NB4 (cell line): ENCODE measurements around the gene IGF1R.

ENCODE experiments used
- DNase-seq: peaks from one replicate; pipeline ENCODE4 v3.0.0; 2010; ENCODE audit warnings: low read depth
- H3K4me3 ChIP-seq: one replicate; pipeline ENCODE4 v1.5.1; 2011; ENCODE audit warnings: mild to moderate bottlenecking, low read depth, low read length, moderate library complexity
- MYC ChIP-seq: IDR thresholded peaks from 2 replicates; pipeline ENCODE4 v1.6.1; 2011; ENCODE audit warnings: low read depth, low read length
- POLR2A ChIP-seq: IDR thresholded peaks from 2 replicates; pipeline ENCODE4 v1.6.1; 2011; ENCODE audit warnings: mild to moderate bottlenecking; ENCODE audit not compliant: insufficient read length; ENCODE audit errors: extremely low read depth
- TF ChIP-seq, protein P1 (sequence below): IDR thresholded peaks from 2 replicates; pipeline ENCODE4 v1.6.1; 2011; ENCODE audit warnings: low read depth, low read length
- TF ChIP-seq, protein P2 (sequence below): IDR thresholded peaks from one replicate; pipeline ENCODE4 v1.5.1; 2012; ENCODE audit warnings: low read depth, low read length

Gene IGF1R

DNA sequence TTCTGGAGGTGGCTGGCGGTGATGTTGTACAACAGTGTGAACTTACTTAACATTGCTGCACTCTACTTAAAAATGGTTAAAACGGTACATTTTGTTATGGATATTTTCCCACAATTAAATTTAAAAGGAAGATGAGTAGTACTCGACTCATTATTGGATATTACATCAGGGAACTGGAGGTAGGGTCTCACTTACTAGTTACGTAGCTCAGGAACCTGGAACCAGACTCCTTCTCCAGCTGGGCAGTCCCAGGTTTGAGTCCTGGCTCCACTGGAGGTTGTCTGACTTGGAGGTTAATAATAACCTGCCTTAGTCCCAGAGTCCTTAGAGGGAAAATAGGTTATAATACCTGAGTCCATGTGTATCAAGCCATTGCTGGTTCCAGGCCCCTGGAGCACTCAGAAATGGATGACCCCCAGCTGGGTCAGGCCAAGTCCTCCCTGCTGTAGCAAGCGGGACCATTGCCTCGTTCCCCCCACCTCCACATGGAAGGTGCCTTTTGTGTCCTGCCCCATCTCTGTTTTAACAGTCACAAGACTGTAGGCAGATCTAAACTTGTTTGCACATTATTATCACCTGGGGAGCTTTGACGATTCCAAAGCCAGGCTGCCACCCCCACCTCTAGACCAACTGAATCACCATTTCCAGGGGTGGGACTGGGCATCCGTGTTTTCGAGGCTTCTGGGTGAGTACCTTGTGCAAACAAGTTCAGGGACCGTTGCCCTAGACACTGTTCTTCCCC lies 126.6 kb downstream of the IGF1R start:
- no peak for DNase-seq
- H3K4me3 ChIP-seq = no peak overlapping the region
- TF ChIP-seq, protein P1, sequence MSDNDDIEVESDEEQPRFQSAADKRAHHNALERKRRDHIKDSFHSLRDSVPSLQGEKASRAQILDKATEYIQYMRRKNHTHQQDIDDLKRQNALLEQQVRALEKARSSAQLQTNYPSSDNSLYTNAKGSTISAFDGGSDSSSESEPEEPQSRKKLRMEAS = no peak
- TF ChIP-seq, protein P2, sequence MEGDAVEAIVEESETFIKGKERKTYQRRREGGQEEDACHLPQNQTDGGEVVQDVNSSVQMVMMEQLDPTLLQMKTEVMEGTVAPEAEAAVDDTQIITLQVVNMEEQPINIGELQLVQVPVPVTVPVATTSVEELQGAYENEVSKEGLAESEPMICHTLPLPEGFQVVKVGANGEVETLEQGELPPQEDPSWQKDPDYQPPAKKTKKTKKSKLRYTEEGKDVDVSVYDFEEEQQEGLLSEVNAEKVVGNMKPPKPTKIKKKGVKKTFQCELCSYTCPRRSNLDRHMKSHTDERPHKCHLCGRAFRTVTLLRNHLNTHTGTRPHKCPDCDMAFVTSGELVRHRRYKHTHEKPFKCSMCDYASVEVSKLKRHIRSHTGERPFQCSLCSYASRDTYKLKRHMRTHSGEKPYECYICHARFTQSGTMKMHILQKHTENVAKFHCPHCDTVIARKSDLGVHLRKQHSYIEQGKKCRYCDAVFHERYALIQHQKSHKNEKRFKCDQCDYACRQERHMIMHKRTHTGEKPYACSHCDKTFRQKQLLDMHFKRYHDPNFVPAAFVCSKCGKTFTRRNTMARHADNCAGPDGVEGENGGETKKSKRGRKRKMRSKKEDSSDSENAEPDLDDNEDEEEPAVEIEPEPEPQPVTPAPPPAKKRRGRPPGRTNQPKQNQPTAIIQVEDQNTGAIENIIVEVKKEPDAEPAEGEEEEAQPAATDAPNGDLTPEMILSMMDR = no peak
- TF ChIP-seq POLR2A = no peak
- no peak for TF ChIP-seq MYC

DNA sequence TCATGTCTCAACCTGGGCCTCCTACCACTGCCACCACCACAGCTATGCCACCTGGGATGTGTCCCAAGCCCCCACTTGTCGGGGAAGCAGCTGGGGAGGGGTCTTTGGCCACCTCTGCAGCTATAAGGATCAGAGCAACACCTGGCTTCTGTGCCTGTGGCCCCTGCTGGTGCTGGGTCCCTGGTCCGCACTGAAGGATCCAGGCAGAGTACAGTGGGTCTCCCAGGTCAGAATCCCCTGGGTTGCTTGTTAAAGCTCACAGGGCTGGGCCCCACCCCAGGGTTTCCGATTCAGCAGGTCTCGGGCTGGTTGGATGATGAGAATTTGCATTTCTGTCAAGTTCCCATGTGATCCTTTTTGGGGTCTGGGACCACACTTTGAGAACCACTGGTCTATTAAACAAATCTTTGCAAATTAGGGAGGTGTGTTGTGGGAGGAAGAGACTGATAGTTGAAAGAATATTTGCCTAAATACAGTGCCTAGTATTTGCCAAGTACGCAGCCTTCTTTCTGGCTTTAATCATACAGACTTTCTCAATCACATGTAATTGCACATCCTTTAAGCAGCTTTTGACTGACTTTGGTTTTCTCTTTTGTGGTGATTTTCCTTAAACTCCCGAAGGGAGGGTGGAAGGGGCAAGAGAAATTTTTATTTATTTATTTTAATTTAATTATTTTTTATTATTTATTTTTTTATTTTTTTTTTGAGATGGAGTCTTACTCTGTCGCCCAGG lies 127.3 kb downstream of the IGF1R start:
- DNase-seq = no peak
- TF ChIP-seq MYC (no peak), POLR2A (no peak)
- TF ChIP-seq, protein P1 = no peak

DNA sequence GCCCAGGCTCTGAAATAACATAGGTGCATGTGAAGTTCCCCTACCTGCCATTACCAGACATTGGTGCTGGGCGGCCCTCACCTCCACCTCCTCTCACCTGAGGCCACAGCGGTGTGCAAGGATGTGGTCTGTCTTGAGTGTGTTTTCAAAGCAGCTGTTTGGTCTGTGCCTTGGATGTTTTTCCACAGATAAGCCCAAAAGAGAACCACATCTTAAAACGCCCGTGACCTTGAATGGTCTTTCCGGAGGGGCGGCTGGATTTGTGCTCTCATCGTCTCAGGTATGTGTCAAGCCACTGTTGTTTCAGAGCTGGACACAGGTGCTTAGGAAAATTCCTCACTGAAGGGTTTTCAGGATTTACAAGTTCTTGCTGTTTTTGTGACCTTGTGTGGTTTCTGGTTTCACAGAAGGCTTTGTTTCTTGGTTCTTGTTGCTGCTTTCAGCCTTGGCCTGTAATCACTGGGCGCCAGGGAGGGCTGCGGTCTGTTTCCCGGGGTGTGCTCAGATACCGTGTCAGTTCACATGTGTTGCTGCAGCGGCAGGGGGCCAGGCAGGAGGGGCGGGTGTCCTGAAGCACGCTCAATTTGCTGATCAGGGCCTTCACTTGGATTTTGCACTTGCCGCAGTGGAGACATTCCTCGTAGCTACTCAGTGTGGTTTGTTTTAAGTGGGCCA lies 128.4 kb downstream of the IGF1R start:
- TF ChIP-seq, protein P2 = no peak
- TF ChIP-seq MYC (no peak), POLR2A (no peak)
- TF ChIP-seq, protein P1 = no peak
- no peak for DNase-seq
- no peak overlapping the region for H3K4me3 ChIP-seq

More for the DNA sequence above, 127.3 kb downstream of the IGF1R start:
- H3K4me3 ChIP-seq = no peak overlapping the region

DNA sequence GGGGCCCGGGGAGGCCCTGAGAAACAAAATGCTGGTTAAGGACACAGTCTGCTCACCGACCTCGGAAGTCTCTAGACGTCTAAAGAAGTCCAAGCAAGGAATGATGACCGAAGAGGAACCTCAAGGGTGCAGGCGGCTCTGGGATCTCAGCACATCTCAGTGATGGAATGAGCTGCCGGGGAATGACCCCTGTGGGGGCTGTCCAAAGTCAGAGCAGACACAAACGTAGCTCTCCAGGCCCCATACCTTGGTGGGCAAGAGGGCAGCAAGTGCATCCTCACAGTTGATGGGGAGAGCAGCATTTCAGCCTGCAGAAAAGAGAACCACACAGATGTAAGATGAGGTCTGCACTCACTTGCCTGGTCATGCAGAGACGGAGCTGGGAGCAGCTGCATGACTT lies 129.1 kb downstream of the IGF1R start:
- no peak for DNase-seq
- TF ChIP-seq MYC = no peak
- TF ChIP-seq, protein P2 = no peak
- no peak for TF ChIP-seq POLR2A
- TF ChIP-seq, protein P1 = no peak
- no peak overlapping the region for H3K4me3 ChIP-seq

DNA sequence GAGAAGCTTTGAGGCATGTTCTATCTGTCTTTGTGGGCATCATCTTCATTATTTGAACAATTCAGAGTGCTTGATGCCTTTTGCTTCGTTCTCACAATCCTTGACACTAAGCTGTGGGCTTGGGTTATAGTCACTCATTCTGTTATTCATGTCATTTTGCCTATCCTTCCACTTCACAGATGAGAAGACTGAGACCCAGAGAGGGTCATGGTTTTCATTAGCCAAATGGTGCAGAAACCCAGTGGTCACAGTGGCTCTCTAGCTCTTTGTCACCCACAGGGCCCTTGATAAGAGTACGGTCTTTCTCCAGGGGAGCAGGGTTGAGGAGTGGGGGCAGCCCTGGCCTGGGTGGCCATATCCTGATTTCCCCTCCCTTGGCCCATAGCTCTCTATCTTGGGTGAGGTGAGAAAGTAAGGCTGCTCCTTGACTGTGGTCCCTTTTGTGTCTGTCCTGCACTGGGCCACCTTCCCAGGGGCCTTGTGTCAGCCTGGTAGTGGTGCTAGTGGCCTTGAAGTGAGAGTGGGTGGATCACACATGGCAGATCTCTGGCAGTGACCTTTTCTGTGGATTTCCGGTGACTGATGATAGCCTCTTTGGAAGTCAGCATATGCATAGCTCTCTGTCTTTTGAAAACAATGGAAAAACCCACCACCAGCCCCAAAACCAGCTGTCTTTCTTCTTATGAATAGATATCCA lies 130.1 kb downstream of the IGF1R start:
- DNase-seq = no peak
- TF ChIP-seq MYC (no peak), POLR2A (no peak)
- H3K4me3 ChIP-seq = no peak overlapping the region

DNA sequence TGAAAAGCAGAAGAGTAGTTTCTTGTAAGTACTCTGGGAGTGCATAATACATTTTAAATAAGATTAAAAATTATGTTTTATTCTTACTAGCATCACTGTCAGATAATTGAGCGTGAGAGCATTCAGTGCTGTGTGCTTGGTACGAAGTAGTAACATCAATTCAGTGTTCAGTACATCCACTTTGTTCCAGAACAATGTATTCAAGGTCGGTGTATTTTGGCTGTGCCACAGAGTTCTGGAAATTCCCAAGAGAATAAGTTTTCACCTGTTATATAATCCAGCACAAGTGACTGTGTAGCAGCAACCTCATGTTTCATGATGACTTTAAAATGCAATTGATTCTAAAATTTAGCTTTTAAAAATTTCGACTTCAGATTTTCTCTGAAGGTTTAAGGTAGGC lies 130.6 kb downstream of the IGF1R start:
- H3K4me3 ChIP-seq = no peak overlapping the region
- TF ChIP-seq, protein P2 = no peak
- TF ChIP-seq, protein P1 = no peak
- no peak for TF ChIP-seq MYC
- TF ChIP-seq POLR2A = no peak
- DNase-seq = no peak
